Measurements from ENCODE around the gene VCP. TPM values are rescaled to one million over a fixed set of nuclear protein-coding genes. Genes with fewer than 3 reads are reported as not detected.

The VCP gene
- polyA plus RNA-seq, 1 experiment, result 386 TPM

DNA sequence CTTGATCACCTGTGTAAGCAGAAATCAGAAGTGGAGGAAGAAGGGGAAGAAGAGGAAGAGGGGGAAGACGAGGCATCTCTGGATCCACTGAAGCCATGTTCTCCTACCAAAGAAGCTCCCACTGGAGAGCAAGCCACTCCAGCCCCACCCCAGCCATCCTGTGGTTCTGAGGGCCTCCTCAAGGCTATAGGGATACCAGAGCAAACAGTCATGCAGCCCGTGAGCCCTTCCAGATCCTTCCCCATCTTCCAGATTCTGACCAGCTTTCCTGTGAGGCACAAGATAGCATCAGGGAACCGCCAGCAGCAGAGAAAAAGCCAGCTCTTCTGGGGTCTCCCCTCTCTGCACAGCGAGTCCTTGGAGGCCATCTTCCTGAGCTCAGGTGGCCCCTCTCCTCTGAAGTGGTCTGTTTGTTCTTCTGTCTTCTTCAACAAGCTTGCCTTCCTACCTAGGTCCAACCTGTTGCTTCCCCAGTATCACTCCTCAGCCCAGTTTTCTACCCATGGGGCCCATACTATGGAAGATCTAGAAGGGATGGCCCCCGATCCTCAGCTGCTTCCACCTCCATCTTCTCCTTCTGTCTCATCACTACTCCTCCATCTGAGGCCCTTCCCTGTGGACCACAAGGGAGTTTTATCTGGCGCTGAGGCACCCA lies 29.4 kb downstream of the VCP start:
- TF ChIP-seq, protein P1, sequence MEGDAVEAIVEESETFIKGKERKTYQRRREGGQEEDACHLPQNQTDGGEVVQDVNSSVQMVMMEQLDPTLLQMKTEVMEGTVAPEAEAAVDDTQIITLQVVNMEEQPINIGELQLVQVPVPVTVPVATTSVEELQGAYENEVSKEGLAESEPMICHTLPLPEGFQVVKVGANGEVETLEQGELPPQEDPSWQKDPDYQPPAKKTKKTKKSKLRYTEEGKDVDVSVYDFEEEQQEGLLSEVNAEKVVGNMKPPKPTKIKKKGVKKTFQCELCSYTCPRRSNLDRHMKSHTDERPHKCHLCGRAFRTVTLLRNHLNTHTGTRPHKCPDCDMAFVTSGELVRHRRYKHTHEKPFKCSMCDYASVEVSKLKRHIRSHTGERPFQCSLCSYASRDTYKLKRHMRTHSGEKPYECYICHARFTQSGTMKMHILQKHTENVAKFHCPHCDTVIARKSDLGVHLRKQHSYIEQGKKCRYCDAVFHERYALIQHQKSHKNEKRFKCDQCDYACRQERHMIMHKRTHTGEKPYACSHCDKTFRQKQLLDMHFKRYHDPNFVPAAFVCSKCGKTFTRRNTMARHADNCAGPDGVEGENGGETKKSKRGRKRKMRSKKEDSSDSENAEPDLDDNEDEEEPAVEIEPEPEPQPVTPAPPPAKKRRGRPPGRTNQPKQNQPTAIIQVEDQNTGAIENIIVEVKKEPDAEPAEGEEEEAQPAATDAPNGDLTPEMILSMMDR (IDR thresholded peaks at IDR 0.05; ENCODE audit: low read depth, low read length), result no peak
- DNase-seq (ENCODE audit: low read depth, low spot score), result no peak
- H3K27ac ChIP-seq (ENCODE audit: low read depth, low read length), result no peak overlapping the region
- no peaks in the 10 kb centered on the region for H3K27me3 ChIP-seq (ENCODE audit: control insufficient read depth, insufficient read depth, low read length)
- POLR2A ChIA-PET, result interaction anchor here (0.7 to 1.1 kb wide), 2 partner anchors 9 to 29 kb away, joined by 3 read pairs; partner anchors contain the start of gene VCP
- CTCF ChIA-PET, result interaction anchor here (0.6 to 3.8 kb wide), 5 partner anchors 9 to 398 kb away, joined by 3 to 20 read pairs (median 3); partner anchors contain the start of gene PIGO
- no peaks in the 10 kb centered on the region for H3K9me3 ChIP-seq (ENCODE audit: control insufficient read depth, insufficient read depth, low read length)
- no peak overlapping the region for H3K4me3 ChIP-seq (ENCODE audit: low read depth, low read length)

GRCh38 chr9:35042081-35042604 lies 30.3 kb downstream of the VCP start:
- POLR2A ChIA-PET, result interaction anchor here (1.4 kb wide), 1 partner anchor 30 kb away, joined by 4 read pairs; the partner anchor contains the start of gene VCP
- CTCF ChIA-PET, result interaction anchor here (1.2 to 3.8 kb wide), 2 partner anchors 10 to 54 kb away, joined by 3 to 20 read pairs; partner anchors contain the start of gene PIGO
- H3K27ac ChIP-seq (ENCODE audit: low read depth, low read length), result no peak overlapping the region
- TF ChIP-seq, protein P1 (IDR thresholded peaks at IDR 0.05; ENCODE audit: low read depth, low read length), result no peak
- no peak for DNase-seq (ENCODE audit: low read depth, low spot score)
- H3K9me3 ChIP-seq (ENCODE audit: control insufficient read depth, insufficient read depth, low read length), result no peaks in the 10 kb centered on the region
- no peaks in the 10 kb centered on the region for H3K27me3 ChIP-seq (ENCODE audit: control insufficient read depth, insufficient read depth, low read length)
- no peak overlapping the region for H3K4me3 ChIP-seq (ENCODE audit: low read depth, low read length)

GRCh38 chr9:35035851-35036701 lies 36.3 kb downstream of the VCP start:
- H3K4me3 ChIP-seq (ENCODE audit: low read depth, low read length), result peak overlapping the region; percentile 37
- ChIA-PET CTCF (interaction anchor here (1.0 to 2.5 kb wide), 2 partner anchors 16 to 137 kb away, joined by 13 to 15 read pairs; no protein-coding TSS in a partner anchor), POLR2A (interaction anchor here (0.7 to 0.8 kb wide), 3 partner anchors 37 to 214 kb away, joined by 3 to 8 read pairs (median 3); partner anchors contain the start of genes DNAJB5 and VCP)
- no peak for DNase-seq (ENCODE audit: low read depth, low spot score)
- no peaks in the 10 kb centered on the region for H3K27me3 ChIP-seq (ENCODE audit: control insufficient read depth, insufficient read depth, low read length)
- no peaks in the 10 kb centered on the region; the same call in 1 of the 2 replicates for H3K9me3 ChIP-seq (ENCODE audit: control insufficient read depth, insufficient read depth, low read length)
- H3K27ac ChIP-seq (ENCODE audit: low read depth, low read length), result no peak overlapping the region
- TF ChIP-seq, protein P1 (IDR thresholded peaks at IDR 0.05; ENCODE audit: low read depth, low read length), result no peak

DNA sequence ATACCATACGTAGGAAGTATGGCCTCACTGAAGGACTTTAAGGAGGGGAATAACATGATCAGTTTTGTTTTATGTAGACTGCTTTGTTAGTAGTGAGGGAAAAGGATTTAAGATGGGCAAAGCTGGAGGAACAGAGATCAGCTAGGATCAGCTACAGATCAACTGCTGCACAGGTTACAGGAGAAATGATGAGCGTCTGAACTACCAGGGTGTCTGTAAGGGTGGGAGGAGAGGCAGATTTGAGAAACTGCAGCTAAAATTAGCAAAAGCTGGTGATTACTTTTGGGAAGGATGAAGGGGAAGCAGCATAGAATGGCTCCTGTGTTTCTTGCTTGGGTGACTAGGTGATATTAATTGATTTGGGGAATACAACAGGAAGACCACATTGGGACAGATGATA lies 39.3 kb downstream of the VCP start:
- no peak for DNase-seq (ENCODE audit: low read depth, low spot score)
- Histone ChIP-seq H3K27ac (ENCODE audit: low read depth, low read length) (no peak overlapping the region), H3K4me3 (ENCODE audit: low read depth, low read length) (no peak overlapping the region), H3K27me3 (ENCODE audit: control insufficient read depth, insufficient read depth, low read length) (no peaks in the 10 kb centered on the region), H3K9me3 (ENCODE audit: control insufficient read depth, insufficient read depth, low read length) (peaks cover 5% of the 10 kb centered on the region)
- CTCF ChIA-PET, result interaction anchor here (0.9 kb wide), 1 partner anchor 133 kb away, joined by 3 read pairs; no protein-coding TSS in a partner anchor
- POLR2A ChIA-PET, result interaction anchor here (0.6 kb wide), 1 partner anchor 36 kb away, joined by 9 read pairs; no protein-coding TSS in a partner anchor
- TF ChIP-seq, protein P1 (IDR thresholded peaks at IDR 0.05; ENCODE audit: low read depth, low read length), result no peak
